ENCODE data around the gene PLA2G12B.

GRCh38 chr10:72981882-72982529 lies 27.4 kb upstream of the PLA2G12B start:
- no peak for TF ChIP-seq EZH2phosphoT487 (IDR thresholded peaks at IDR 0.05; ENCODE audit: unreplicated experiment)
- TF ChIP-seq CTCF (conservative IDR thresholded peaks at IDR 0.05; ENCODE audit: low read depth in 2 of 2) = no peak
- TF ChIP-seq POLR2AphosphoS5 (IDR thresholded peaks at IDR 0.05; ENCODE audit: low read depth) = no peak
- no peak for TF ChIP-seq EZH2 (IDR thresholded peaks at IDR 0.05; ENCODE audit: low read depth, unreplicated experiment)
- TF ChIP-seq REST (IDR thresholded peaks at IDR 0.05; ENCODE audit: unreplicated experiment) = no peak
- no peak for TF ChIP-seq CREB1 (CRISPR knock-in tag; IDR thresholded peaks at IDR 0.05; ENCODE audit: low read depth)
- no peak for TF ChIP-seq ETS1 (IDR thresholded peaks at IDR 0.05)
- TF ChIP-seq NANOG (IDR thresholded peaks at IDR 0.05; ENCODE audit: borderline replicate concordance) = no peak
- TF ChIP-seq ZNF462 (CRISPR knock-in tag; IDR thresholded peaks at IDR 0.05) = no peak
